ENCODE data around the gene PCBD1.

DNA sequence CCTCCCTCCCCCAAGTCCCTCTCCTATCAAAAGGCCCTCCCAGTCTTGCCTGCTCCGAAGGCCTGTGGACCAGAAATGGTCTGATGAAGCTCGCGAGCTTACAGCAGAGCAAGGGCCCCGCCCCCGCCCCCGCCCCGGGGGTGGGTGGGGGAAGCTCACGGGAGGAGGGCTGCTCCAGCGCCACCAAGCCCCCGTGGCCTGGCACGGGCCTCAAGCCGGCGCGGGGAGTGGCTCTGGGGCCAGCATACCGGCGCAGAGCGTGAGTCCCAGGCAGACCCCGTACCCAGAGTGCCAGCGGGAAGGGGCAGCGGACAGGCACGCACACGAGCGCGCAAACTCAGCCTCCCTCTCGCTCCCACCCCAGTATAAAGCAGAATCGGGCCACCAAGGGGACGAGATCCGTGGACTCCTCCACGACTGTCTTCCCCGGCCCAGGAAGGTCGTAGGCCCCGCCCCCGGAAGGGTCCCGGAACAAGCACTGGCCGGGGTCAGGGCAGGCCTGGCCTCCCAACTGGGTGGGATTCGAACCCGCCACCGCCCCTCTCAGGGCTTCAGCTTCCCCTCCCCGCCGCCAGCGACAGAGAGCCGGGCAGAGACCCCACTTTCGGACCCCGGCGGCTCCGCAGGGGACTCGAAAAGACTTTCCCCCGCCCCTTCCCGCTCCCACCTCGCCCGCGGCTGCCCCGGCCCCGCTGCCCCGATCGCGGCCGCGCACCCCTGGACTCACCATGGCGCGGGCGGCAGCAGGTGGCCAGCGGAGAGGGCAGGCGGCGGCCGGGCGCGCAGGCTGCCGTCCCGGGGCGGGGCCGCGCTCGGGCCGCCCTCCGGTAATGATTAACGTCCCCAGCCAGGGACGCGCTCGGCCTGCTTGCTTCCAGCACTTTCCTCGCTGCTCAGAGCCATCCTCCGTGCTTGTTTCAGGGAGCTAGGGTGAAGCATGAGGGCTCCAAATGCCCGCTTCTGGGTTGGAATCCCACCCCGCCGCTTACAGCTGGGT lies at the start of gene PCBD1:
- no peak for TF ChIP-seq CTCF (IDR thresholded peaks at IDR 0.05; ENCODE audit: low read length)
- TF ChIP-seq EZH2phosphoT487 (IDR thresholded peaks at IDR 0.05; ENCODE audit: low read length), result no peak

Data from MM.1S (cell line).